GM21737 (cell line): ENCODE results near the gene SART1.

ENCODE experiments used
- ATAC-seq: cut with Tn5 transposase; IDR thresholded peaks from one replicate; pipeline ENCODE4 v1.9.1; 2021; ENCODE audit warnings: mild to moderate bottlenecking, moderate library complexity; ENCODE audit not compliant: unreplicated experiment

SART1 gene

GRCh38 chr11:65961267-65962140 lies at the start of gene SART1:
Gene SART1 (plus strand): TSS chr11:65961734. CDS start chr11:65961781, 47 bp downstream.
- ATAC-seq, result peak; percentile 76

GRCh38 chr11:65912845-65913244 lies 48.7 kb upstream of the SART1 start:
- no peak for ATAC-seq

- no peak for ATAC-seq
Measured at GRCh38 chr11:65915101-65915820, 46.3 kb upstream of the SART1 start.

GRCh38 chr11:65915821-65916251 lies 45.7 kb upstream of the SART1 start:
- no peak for ATAC-seq

GRCh38 chr11:65916391-65916790 lies 45.1 kb upstream of the SART1 start:
- ATAC-seq, result no peak

- no peak for ATAC-seq
Measured at GRCh38 chr11:65917077-65917433, 44.5 kb upstream of the SART1 start.

GRCh38 chr11:65917434-65918210 lies 43.9 kb upstream of the SART1 start:
- ATAC-seq, result no peak

- peak; percentile 47 for ATAC-seq
Measured at GRCh38 chr11:65918211-65919140, 43.1 kb upstream of the SART1 start, which contains the start of gene C11orf68. Gene C11orf68 (minus strand): TSS chr11:65919062. CDS start chr11:65919031, 31 bp downstream.

- peak; percentile 77 for ATAC-seq
Measured at GRCh38 chr11:65919141-65919572, 42.4 kb upstream of the SART1 start, which contains the start of gene DRAP1. Gene DRAP1 (plus strand): TSS chr11:65919426. CDS start chr11:65919502, 76 bp downstream.

- ATAC-seq, result peak; percentile 22
Measured at GRCh38 chr11:65919573-65920371, 41.8 kb upstream of the SART1 start.

GRCh38 chr11:65920372-65920802 lies 41.1 kb upstream of the SART1 start:
- ATAC-seq, result no peak

- ATAC-seq, result no peak
Measured at GRCh38 chr11:65921033-65921555, 40.4 kb upstream of the SART1 start.

GRCh38 chr11:65921876-65922275 lies 39.7 kb upstream of the SART1 start:
- ATAC-seq, result no peak

- ATAC-seq, result no peak
Measured at GRCh38 chr11:65922565-65922964, 39.0 kb upstream of the SART1 start.

- ATAC-seq, result no peak
Measured at GRCh38 chr11:65925397-65925796, 36.1 kb upstream of the SART1 start.

- peak; percentile 66 for ATAC-seq
Measured at GRCh38 chr11:65927904-65928397, 33.6 kb upstream of the SART1 start.

GRCh38 chr11:65928667-65929066 lies 32.9 kb upstream of the SART1 start:
- ATAC-seq, result no peak

- no peak for ATAC-seq
Measured at GRCh38 chr11:65931773-65932557, 29.6 kb upstream of the SART1 start.
